Islet precursor cell (in vitro differentiated cells): ENCODE measurements around the gene LRRC7.

ENCODE experiments used
- DNase-seq: peaks from one replicate; pipeline ENCODE4 v3.0.0-alpha.2; 2018

The LRRC7 gene

DNA sequence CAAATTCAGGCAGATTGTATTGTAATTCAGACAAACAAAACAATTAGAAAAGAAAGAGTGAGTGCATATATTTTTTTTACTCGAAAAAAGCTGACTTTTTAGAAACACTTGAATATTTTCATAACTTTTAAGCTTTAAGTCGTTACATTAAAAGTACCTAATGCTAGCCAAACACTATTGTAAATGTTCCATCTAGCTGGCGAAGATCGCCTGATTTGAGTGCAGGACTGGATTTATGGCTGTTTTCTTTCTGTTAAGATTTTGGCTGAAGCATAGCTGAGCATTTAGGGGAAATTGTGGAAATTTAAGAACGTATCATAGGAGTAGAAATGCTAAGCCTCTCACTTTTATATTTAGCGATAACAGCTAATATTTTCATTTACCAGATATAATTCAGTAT lies 24.6 kb downstream of the LRRC7 start:
- DNase-seq, result no peak

GRCh38 chr1:69595486-69595885 lies 27.8 kb downstream of the LRRC7 start:
- no peak for DNase-seq

- no peak for DNase-seq
These were observed 43.6 kb downstream of the LRRC7 start for GRCh38 chr1:69611316-69611715.

DNA sequence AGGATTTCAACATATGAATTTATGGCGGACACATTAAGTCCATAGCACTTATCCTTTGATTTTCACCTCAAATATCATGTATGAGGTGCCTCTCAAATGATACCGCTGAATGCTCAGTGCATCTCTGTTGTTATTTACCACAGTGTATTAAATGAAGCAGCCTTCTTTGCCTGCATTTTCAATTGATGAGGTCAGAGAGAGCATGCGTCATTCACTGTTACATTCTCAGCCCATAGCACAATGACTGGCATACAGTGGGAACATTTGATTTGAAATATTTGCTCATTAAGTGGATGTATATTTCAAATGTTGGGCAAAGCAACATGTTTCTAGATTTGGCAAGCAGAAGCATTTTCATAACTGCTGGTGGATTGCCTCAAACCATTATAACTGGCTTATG lies 45.7 kb downstream of the LRRC7 start:
- no peak for DNase-seq

DNA sequence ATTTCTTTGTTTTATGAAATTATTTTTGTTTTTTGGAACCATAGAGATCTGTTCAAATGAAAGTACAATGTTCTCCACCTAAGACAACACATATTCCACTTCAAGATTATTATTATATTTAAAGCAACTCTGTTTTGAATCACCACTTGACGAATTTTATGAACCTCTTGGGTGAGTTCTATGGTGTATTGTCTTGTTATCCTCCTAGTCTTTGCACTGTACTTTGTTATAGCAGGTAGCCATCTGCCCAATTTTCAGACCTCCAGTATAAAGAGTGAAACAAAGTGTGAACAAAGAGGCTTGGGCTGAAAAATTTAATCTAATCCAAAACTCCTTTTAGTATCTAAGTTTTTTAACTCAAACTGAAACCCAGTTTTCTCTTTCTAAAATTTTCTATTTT lies 71.0 kb downstream of the LRRC7 start:
- no peak for DNase-seq

GRCh38 chr1:69639159-69639558 lies 71.4 kb downstream of the LRRC7 start:
- no peak for DNase-seq

- DNase-seq, result no peak
These were observed 75.5 kb downstream of the LRRC7 start for GRCh38 chr1:69643266-69643665.

GRCh38 chr1:69645477-69645876 lies 77.8 kb downstream of the LRRC7 start:
- no peak for DNase-seq

GRCh38 chr1:69648486-69648885 lies 80.8 kb downstream of the LRRC7 start:
- DNase-seq, result no peak

- DNase-seq, result no peak
These were observed 81.8 kb downstream of the LRRC7 start for GRCh38 chr1:69649383-69649990.

DNA sequence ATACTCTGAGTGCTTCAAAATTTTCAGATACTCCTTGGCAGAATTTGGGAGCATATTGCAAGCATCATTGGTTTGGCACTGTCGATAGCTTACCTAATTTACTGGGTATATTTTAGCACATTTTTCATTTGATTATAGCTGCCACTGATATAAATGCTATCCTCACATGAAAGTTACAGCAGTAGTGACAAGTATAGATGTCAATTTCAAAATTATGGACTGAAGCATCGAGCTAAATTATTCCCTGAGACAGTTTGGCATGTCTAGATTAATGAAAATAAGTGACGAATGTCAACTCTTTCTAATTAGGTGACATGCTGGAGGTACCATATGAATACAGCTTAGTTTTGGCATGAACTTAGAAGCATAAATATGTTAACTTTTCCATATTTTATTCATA lies 83.1 kb downstream of the LRRC7 start:
- DNase-seq, result no peak

DNA sequence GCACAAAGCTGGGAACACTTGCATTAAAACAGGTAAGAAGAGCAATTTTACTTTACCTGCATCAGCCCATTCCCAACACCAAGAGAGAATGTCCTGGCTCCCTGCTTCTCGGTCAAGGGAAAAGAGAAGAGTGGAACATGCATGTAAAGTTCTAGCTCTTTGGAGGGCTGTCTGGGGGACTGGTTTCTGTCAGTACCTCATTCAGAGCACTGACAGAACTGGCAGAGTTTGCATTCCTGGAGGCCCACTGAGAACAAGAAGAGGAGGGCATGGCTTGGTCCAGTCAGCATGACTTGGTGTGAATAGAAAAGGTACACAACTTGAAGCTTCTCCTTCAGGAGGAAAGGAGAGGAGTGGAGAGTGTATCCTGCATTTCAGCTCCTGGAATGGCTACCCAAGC lies 83.9 kb downstream of the LRRC7 start:
- DNase-seq, result peak; percentile 69

DNA sequence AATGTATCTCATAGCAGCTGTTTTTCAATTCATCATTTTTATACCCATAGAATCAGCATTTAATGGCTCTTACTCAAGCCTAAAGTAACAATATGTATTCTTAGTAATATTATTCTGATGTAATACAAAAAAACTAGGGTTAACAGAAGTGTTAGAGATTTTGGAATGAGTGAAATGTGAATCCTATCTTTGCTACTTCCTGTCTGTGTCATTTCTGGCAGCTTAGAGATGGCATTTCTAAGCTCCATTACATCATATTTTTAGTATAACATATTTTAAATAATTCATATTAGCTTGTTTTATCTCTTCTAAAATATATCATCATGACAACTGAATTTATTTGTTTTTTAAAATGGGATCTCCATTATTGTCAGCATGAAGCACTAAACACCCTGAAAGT lies 90.2 kb downstream of the LRRC7 start:
- no peak for DNase-seq

GRCh38 chr1:69661686-69662085 lies 94.0 kb downstream of the LRRC7 start:
- DNase-seq, result no peak

DNA sequence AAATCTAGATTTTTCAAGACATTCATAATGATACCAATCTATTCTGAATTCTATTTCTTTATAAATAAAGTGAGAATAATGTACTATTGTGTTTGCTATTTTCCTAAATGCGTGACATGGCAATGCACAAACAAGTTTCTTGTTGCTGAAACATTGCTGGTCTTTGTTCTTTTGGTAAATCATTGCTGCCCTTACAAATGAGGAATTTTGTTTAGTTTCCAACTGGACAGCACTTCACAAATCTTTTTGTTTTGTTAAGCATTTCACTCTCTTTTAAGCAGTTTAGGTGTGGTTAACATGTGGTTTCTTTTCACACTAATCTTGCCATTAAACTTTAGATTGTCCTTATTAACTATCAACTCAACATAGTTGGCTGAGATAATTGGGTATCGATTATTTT lies 94.6 kb downstream of the LRRC7 start:
- no peak for DNase-seq

GRCh38 chr1:69671363-69672010 lies 103.8 kb downstream of the LRRC7 start:
- DNase-seq, result peak; percentile 52

GRCh38 chr1:69673321-69673720 lies 105.6 kb downstream of the LRRC7 start:
- no peak for DNase-seq

- no peak for DNase-seq
These were observed 112.2 kb downstream of the LRRC7 start for GRCh38 chr1:69679965-69680364.

DNA sequence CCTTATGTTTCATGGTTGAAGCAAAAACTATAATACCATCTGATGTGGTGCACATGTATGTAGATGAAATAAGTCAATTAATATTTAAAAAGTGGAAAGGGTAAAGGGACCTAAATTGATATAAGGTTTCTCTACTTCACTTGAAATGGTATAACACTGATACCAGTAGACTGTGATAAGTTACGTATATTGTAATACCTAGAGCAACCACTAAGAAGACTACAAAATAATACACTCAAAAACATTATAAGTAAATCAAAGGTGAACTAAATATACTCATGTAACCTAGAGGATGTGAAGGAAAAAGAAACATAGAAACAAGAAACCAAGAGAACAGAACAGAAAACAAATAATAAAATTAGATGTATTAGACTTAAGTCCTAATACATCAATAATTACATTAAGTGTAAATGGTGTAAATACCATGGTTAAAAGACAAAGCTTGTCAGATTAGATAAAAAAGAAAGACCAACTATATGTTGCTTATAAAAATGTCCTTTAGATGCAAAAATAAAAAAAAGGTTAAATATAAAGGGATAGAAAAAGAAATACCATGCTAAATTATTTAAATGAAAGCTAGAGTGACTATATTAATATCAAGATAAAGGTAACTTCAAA lies 118.8 kb downstream of the LRRC7 start:
- no peak for DNase-seq

- DNase-seq, result no peak
These were observed 120.5 kb downstream of the LRRC7 start for GRCh38 chr1:69688193-69688592.

- DNase-seq, result no peak
These were observed 123.5 kb downstream of the LRRC7 start for GRCh38 chr1:69691179-69691578.

DNA sequence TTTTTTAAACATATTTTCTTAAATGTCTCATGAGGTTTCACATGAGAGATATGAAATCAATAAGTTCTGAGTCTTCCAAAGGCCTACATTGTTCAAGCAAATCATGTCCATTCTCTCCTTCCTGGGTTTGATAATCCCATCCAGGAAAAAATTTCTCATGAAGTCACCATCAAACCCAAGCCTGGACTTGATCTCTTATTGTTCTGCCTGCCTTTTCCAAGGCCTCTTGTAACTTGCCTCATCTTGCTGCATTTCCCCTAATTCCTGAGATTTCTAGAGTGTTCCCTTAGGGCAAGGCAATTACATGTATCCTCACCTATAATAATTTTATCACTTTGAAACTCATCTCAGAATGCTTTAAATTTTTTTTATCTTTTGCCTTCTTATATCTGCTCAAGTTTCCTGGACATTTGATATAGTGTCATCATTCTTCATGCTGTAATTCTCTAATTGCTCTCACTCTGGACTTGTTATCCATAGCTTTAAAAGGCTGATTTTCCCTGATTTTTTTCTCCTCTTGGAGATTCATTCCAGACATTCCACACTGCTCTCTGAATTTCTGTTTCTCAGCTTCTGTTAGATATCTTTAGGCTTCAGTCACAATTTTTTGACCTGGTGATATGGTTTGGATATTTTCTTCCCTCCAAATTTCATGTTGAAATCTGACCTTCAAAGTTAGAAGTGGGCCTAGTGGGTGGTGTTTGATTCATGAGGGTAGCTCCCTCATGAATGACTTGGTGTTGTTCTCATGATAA lies 126.4 kb downstream of the LRRC7 start:
- DNase-seq, result no peak

DNA sequence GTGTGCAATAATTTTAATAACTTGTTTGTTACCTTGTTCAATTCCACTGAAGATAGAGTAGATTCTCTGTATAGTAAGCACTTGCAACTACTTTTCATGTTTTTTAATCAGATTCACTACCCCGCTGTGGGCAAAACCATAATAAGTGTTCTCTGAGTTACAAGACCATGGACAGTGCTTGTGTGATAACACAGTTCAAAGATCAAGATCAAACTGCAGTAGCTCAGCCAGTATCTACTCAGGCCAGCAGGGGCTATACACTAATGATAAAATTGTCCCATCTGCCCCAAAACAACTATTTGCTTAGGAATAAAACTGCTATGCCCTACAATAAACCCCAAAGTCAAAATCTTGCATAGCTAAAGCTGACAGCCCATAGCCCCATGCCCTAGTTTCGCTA lies 129.6 kb downstream of the LRRC7 start:
- DNase-seq, result no peak

GRCh38 chr1:69700770-69701169 lies 133.0 kb downstream of the LRRC7 start:
- peak; percentile 72 for DNase-seq
